ENCODE measurements around the gene WIZ.
"Not testable (repeated sequence)": the region's sequence is repeated elsewhere in the genome, so short reads cannot be mapped to it uniquely, and the experiment has no call there.

The WIZ gene

DNA sequence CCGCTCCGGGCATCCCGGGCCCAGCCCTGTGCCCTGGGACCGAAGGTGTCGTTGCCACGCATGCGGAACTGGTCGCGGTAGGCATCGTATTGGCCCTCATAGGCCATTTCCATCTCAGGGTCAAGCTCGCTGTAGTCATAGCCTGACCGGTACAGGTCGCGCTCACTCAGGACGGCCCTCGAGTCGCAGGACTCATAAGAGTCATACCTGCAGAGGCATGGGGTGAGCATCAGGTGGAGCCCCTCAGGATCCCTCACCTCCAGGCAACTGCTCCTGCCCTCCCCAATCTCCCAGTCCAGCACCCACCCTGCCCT, 48.4 kb downstream of the WIZ start:
- no peak for DNase-seq

DNA sequence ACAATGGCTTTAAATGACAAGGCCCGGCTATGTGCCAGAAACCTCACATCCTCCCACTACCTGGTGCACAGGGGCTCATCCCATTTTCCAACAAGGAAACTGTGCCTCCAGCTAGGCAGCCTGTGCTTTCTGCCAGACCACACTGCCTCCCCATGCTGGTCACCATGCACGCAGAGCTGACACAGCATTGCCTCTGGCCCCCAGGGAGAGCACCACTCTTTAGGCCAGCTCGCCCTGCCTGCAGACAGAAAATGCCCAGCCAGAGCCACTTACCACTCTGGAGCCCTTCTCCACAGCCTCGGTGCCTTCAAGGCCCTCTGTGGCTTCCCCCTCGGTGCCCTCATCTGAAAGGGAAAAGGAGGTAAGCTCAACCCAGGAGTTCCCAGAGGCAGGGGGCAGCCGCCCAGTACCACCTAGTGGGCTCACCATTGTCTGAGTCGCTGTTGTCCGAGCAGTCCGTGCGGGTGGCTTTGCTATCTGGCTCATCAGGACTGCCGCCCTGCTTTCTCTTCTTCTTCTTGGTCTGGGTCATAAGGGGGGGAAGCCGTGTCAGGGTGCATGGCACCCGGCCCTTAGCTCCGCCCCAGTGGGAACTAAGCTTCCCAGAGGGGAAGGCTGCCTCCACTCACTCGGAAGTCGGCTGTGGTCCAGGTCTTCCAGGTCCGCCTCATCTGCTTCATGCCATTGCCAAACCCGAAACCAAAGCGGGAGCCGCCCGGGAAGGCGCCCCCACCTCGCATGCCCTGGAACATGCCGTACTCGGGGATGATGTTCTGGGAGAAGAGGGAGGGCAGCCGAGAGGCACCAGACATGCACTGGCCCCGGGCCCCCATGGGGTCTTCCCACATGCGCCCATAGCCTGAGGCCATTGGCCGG, 49.0 kb downstream of the WIZ start:
- DNase-seq = no peak

DNA sequence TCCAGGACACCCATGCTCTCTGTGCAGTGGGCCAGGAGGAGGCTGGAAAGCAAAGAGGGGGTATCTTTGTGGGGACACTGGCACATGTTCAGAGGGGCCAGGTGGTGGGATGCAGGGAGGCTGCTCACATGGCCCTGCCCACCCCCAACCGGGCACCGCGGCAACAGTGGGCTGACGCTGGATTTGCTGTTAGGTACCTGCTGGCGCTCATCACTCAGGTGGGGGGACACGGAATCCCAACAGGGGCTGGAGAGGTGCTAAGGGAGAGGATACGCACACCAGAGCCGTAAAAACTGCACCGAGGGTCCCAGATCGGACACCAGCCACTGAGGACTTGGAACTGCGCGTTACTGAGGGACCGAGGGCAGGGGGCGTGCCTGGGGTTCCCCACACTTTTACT, 50.1 kb downstream of the WIZ start:
- DNase-seq = no peak

DNA sequence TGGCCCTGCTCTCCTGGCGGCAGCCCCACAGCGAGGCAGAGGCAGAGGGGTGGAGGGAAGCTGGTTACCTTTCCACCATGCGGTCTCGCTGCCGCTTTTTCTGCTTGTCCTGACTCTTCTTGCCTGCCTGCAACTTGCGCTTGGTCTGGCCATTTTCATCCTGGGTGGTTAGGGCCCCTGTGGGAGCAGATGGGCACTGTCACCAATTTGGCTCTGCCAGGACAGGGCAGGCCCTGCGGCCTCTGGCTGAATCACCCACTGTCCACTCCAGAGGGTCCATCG, 50.6 kb downstream of the WIZ start:
- DNase-seq = no peak

DNA sequence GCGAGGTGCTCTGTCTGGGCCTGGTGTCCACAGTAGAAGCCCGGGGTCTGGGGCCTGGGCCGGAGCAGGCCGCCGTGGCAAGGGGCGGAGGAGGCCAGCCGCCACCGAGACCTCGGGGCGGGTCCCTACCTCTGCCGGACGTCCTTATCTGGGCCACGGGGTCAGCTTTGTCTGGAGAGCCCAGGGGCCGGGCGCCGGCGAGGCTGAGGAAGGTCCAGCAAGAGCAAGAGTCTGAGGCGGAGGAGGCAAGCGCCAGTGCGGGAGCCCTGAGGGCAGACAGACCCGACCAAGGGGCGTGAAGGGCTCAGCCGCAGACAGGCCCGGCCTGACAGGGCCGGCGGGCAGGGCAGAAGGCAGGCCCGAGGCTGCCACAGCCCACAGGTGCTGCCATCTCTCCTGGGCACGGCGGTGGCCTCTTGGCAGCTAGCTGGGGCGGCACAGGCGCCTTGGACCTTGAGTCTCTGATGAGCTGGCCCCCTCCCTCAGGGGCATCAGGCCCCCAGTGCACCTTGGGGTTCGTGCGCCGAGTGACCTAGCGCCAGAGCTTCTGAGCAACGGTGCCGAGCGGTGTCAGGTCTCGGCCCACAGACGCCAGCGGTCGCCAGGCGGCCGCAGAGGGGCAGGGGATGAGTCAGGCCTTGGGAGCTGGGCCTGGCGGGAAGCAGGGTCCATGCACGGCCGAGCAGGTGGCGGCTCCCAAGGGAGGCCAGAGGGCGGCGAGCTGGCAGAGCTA, 51.1 kb downstream of the WIZ start:
- DNase-seq = no peak

GRCh38 chr19:15397782-15398181, 52.0 kb downstream of the WIZ start:
- no peak for DNase-seq

DNA sequence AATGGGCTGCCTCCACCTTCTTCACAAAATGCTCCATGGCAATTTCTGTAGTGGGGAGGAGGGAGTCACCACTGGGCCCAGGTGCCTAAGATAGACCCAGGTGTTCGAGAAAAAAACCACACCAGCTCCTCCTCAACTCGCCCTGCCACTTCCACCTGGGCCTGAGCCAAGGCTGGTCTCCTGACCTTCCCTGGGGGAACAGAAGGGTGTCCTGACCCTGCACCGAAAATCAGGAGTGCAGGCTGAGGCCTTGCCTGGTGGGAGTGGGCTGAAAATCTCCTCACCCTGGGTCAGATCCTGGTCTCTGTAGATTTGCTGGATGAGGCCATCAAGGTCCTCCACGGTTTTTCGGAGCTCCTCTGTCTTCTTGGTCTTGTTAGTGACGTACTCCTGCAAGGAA, 52.5 kb downstream of the WIZ start:
- no peak for DNase-seq

GRCh38 chr19:15396436-15396835, 53.3 kb downstream of the WIZ start:
- no peak for DNase-seq

- DNase-seq = not testable (repeated sequence)
Observed at GRCh38 chr19:15395251-15395650, 54.5 kb downstream of the WIZ start.

DNA sequence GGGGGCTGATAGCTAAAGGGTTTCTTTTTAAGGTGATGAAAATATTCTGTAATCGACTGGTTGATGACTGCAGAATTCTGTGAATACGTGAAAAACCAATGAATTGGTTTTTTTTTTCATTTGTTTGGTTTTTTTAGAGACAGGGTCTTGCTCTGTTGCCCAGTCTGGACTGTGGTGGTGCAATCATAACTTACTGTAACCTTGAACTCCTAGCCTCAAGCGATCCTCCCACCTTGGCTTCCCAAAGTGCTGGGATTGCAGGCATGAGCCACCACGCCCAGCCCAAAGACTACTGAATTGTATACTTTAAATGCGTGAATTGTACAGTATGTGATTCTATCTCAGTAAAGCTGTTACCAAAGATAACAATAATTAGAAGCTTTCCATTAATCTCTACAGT, 55.3 kb downstream of the WIZ start:
- no peak for DNase-seq

DNA sequence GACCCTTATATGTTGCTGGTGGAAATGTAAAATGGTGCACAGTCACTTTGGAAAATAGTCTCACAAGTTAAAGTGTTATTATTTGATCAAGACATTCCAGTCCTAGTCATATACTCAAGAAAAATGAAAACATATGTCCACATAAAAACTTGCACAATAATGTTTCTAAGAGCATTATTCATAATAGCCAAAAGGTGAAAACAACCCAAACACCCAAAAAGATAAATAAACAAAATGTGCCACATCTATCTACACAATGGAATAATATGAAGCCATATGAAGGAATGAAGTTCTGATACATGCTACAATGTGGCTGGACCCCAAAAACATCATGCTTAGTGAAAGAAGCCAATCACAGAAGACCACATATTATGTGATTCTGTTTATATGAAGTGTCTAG, 55.8 kb downstream of the WIZ start:
- DNase-seq = no peak

DNA sequence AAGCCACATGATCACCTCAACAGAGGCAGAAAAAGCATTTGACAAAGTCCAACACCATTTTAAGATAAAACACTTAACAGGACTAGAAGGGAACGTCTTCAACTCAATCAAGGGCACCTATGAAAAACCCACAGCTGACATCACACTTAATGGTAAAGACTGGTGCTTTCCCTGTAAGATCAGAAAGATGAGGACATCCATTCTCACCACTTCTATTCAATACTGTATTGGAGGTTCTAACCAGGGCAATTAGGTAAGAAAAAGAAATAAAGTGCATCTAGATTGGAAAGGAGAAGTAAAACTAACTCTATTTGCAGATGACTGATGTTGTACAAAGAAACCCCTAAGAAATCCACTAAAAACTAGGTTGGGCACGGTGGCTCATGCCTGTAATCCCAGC, 58.9 kb downstream of the WIZ start:
- DNase-seq = no peak

DNA sequence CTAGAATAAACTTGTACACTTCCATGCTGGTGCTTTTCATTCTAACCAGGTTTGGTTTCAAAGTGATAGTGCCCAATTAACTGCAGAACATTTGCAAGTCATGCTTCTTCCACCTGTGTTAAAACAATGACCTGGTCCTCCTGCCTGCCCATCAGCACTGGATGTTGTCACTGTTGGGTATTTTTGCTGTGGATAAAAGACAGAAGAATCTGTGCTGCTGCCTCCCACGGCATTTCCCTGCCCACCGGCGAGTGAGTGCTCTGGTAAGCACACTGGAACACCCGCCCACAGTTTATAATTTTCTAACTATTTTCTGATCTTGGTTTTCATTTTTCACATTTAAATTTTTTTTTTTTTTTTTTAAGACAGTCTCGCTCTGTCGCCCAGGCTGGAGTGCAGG, 67.9 kb downstream of the WIZ start:
- no peak for DNase-seq

GRCh38 chr19:15381429-15381828, 68.3 kb downstream of the WIZ start:
- no peak for DNase-seq

DNA sequence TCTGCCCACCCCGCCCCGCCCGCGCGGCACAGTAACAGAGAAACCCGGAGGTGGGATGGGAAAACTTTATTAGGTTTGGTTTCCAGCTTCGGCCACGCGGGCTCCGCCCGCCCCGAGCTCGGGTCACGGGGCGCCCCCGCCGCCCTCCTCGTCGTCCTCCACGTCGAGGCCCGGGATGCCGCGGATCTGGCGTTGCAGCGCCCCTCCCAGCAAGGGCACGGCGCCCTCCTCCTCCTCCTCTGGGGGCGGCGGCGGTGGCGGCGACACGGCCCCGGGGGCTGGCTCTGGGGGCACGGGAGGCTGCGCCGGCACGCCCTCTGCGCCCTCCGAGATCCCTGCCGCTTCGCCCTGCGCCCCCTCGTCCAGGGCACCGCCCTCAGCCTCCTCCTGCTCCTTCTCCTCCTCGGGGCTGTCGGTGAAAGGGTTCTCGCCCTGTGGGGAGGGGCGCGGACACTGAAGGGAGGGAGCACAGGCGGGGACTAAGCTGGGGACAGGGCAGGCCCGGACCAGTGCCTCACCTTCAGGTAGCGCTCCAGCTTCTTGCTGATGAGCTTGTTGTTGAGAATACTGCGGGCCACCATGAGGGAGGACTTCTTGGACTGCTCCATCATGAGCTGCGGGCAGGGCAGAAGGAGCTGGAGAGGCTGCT, 69.6 kb downstream of the WIZ start:
- DNase-seq = peak; percentile 50

- DNase-seq = peak; percentile 98
Observed at GRCh38 chr19:15379083-15379998, 70.4 kb downstream of the WIZ start, which contains the start of gene AKAP8. TSS of gene AKAP8 (minus strand) at chr19:15379787. CDS start at chr19:15379731, 56 bp downstream.

DNA sequence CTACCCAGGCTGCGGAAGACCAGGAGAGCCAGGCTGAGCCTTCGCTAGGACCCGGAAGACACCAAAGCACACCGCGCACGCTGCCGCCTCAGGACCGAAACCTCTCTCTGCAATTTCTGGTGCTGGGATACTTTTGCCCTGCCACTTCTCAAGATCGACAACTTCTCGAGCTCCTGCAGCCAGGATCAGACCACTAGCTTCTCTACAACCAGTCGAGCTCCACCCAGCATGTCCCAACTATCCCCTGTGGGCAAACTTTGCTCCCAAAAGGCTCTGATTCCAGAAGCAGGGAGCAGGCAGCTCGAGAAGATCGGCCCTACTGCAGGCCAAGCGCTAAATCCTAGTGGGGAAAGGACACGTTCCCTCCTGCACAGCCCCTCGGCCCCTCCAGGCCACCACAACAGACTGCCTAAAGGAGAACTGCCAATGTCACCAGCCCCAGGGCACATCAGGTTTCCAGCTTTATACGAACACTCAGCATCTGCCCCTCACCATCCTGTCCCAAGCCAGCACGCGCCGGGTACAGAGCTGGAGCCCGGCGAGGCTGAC, 71.1 kb downstream of the WIZ start:
- DNase-seq = peak; percentile 64

- no peak for DNase-seq
Observed at GRCh38 chr19:15374796-15375440, 74.8 kb downstream of the WIZ start.

GRCh38 chr19:15374105-15374651, 75.6 kb downstream of the WIZ start:
- no peak for DNase-seq

DNA sequence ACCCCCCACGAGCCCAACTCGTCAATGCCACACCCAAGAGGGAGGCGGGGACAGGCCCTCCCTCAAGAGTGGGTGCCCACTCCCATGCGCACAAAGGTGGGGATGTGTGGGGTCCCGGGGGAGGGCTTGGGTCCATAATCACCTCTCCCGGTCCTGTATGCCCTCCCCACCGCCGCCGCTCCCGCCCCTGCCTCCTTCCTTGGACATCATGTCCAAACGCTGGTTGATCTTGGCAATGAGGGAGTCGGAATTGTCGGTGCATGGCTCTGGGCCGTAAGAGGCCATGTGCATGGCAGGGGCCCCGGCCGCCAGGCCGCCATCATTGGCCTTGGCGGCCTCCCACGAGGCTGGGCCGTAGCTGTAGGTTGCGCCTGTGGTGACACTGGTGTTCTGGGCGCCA, 76.1 kb downstream of the WIZ start:
- DNase-seq = no peak

- no peak for DNase-seq
Observed at GRCh38 chr19:15372891-15373301, 76.9 kb downstream of the WIZ start.

DNA sequence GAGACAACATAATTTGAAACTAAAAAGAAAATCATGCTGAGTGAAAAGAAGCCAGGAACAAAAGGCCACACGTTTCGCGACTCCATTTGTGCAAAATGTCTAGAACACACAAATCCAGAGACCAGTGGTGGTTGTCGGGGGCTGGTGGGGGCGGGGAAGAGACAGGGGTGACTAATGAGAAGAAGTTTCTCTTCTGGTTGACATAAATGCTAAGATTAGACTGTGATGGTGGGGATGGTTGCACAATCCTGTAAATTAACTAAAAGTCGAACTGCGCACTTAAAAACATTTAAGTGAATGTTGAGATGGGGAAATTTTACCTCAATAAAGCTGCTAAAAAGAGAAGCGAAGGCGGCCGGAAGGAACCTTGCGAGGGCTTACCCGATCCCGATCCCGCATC, 77.3 kb downstream of the WIZ start:
- peak; percentile 36 for DNase-seq

Measured in stimulated activated CD4-positive, alpha-beta T cell treated with anti-CD3 and anti-CD28 coated beads, Interleukin-1b, Interleukin-23, amount 100 ng/mL, for 48 hours (primary cell).